VCaP (cell line): ENCODE results near the gene PFDN5.

Experiments
- H3K27ac ChIP-seq: fragments of 450-650 bp; 2 replicates; pipeline ENCODE4 v1.5.1; 2017
- TF ChIP-seq, protein P1 (sequence below): fragments of 450-650 bp; conservative IDR thresholded peaks from 2 replicates; pipeline ENCODE4 v1.5.1; 2017; ENCODE audit warnings: mild to moderate bottlenecking, moderate library complexity

PFDN5 gene

DNA sequence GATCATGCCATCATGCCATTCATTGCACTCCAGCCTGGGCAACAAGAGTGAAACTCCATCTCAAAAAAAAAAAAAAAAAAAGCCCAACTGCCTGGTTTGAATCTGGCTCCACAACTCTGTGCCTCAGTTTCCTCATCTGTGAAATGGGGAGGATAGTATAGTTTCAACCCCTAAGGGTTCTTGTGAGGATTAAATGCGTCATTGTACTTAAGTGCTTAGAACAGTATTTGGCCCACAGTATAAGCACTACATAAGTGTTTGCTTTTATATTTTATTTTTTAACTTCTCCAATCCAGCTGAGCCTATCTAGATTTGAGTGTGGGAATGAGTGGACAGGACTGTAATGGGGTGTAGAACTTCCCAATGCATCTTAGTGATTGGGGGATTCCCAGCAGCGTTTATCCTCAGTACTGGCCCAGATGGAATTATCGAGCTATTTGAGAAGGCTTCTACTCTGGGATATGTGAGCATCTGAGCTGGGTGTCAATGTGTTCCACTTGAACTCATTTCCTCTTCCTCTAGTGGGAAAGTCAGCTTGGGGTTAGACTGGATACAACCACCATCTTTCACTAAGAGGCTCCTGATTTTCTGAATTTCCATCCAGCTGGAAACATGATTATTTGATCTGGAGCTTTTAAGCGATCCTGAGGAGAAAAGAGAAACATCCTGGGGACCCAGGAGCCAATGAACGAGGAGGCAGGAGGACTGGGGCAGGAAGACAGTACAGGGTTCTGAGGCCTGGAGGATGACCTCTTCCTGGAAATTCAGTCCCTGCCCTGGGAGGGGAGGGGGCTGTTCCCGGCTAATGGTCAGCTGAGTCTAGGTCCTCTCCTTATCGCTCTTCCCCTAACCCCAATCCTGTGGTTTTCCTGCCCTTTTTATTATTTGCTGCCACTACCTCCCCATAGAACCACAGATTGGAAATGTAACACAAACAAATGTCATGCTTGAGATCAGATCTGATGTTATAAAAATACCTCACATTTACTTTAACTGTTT lies 36.5 kb upstream of the PFDN5 start:
- TF ChIP-seq, protein P1, sequence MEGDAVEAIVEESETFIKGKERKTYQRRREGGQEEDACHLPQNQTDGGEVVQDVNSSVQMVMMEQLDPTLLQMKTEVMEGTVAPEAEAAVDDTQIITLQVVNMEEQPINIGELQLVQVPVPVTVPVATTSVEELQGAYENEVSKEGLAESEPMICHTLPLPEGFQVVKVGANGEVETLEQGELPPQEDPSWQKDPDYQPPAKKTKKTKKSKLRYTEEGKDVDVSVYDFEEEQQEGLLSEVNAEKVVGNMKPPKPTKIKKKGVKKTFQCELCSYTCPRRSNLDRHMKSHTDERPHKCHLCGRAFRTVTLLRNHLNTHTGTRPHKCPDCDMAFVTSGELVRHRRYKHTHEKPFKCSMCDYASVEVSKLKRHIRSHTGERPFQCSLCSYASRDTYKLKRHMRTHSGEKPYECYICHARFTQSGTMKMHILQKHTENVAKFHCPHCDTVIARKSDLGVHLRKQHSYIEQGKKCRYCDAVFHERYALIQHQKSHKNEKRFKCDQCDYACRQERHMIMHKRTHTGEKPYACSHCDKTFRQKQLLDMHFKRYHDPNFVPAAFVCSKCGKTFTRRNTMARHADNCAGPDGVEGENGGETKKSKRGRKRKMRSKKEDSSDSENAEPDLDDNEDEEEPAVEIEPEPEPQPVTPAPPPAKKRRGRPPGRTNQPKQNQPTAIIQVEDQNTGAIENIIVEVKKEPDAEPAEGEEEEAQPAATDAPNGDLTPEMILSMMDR = no peak
- H3K27ac ChIP-seq = no peak overlapping the region

DNA sequence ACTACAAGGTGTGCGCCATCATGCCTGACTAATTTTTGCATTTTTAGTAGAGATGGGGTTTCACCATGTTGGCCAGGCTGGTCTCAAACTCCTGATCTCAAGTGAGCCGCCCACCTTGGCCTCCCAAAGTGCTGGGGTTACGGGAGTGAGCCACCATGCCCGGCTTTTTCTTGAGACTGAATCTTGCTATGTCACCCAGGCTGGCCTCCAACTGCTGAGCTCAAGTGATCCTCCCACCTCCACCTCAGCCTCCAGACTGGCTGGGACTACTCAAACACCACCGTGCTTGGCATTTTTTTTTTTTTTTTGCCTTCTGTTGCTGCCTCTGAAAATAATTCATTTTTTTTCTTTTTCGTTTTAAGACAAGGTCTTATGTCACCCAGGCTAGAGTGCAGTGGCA lies 35.5 kb upstream of the PFDN5 start:
- H3K27ac ChIP-seq = no peak overlapping the region
- TF ChIP-seq, protein P1 = no peak

DNA sequence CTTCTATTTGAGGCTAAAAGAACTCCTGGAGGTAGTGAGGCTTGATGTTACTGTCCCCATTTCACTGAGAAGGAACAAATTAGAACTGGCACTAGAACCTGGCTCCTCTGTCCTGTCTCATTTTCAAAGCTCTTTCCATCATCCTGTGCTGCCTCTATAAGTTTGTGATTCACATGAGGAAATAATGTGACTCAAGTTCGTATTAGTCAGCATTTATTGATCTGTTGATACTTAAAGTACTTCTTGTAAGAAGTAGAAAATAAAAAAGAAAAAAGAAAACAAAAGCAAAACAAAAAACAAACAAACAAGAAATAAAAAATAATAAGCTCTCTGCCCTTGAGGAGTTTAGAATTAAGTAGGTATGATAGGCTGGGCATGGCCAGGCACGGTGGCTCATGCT lies 29.6 kb upstream of the PFDN5 start:
- TF ChIP-seq, protein P1 = no peak
- H3K27ac ChIP-seq = no peak overlapping the region

DNA sequence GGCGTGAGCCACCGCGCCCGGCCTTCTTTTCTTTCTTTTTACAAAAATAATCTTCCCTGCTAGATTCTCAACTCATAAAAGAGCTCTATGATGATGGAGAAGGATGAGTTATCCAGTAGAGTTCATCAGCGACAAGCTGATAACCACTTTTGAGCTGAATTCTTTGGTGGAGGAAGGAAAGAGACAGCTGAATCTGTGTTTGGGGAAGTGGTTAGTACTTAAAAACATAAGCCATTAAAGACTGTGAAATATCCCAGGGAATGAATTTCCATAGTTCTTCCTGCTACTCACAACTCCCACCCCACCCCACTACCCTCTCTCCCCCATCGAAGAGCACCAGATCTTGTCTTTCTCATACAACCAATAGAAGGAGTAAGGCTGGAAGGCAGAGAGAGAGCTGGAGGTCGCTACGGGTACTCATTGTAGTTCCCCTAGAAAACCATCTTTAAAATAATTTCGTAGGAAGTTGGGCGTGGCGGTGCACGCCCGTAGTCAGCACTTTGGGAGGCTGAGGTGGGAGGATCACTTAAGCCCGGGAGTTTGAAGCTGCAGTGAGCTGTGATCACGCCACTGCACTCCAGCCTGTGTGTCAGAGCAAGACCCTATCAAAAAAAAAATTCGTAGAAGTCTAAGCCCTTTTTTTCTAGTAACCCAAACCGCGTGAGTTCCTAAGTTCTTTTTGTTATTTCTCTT lies 27.9 kb upstream of the PFDN5 start:
- H3K27ac ChIP-seq = peak overlapping the region; percentile 70; the same call in 1 of the 2 replicates
- TF ChIP-seq, protein P1 = no peak

DNA sequence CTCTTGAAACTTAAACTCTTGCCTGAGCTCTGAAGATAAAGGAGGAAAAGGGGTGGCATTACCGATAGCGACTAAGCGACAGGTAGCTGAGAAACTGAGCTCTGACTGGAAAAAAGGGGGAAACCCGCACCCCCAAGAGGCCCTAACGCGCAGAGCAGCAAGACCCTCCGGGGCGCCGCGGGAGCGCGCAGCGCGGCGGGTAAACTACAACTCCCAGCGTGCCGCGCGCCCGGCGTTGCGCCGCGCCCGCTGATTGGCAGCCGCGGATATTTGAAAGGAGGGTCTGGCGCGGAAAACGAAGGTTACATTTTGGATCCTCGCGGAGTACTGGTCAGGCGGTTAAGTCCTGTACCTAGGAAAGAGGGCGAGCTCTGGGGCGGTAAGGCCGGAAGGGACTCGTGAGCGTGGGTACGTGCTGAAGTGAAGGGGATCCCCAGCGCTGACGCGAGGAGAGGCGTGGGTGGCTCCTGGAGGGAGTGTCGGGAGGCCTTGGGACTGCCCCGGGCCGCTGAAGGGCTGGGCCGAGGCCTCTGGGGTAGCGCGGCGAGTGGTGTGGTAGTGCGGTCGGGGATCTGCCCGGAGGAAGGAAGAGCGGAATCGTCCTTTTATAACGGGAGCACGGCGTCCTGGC lies 27.2 kb upstream of the PFDN5 start, which contains the start of gene ESPL1:
Gene ESPL1 (plus strand): TSS at position 301 of the 631 bp plus-strand sequence. CDS start 468 bp downstream, outside the sequence.
- H3K27ac ChIP-seq = peak within 1 kb of the TSS; percentile 70; the same call in 1 of the 2 replicates

DNA sequence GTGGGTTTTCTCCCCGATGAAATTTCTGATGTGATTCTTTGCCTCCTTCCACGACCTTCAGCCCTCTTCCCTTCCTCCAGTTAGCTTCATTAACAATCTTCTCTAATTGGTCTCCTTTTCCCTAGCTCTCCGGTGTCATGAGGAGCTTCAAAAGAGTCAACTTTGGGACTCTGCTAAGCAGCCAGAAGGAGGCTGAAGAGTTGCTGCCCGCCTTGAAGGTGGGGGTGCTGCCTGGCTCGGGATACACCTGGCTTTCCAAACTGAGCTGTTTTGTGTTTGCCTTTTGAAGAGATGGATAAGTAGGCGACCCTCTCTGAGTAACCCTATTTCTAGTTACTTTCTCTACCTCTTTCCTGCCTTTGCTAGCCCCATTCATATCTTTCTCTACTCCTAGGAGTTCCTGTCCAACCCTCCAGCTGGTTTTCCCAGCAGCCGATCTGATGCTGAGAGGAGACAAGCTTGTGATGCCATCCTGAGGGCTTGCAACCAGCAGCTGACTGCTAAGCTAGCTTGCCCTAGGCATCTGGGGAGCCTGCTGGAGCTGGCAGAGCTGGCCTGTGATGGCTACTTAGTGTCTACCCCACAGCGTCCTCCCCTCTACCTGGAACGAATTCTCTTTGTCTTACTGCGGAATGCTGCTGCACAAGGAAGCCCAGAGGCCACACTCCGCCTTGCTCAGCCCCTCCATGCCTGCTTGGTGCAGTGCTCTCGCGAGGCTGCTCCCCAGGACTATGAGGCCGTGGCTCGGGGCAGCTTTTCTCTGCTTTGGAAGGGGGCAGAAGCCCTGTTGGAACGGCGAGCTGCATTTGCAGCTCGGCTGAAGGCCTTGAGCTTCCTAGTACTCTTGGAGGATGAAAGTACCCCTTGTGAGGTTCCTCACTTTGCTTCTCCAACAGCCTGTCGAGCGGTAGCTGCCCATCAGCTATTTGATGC lies 26.4 kb upstream of the PFDN5 start:
- H3K27ac ChIP-seq = peak overlapping the region; percentile 70; the same call in 1 of the 2 replicates
- TF ChIP-seq, protein P1 = no peak

More for the DNA sequence above, 27.2 kb upstream of the PFDN5 start, which contains the start of gene ESPL1:
- TF ChIP-seq, protein P1 = peak; percentile 36; the same call in 1 of the 2 replicates
